IPS-15b (cell line): ENCODE measurements around the gene PCDH15.

Source experiments
- H3K27me3 ChIP-seq: one replicate; pipeline ENCODE4 v1.6.1; 2013; ENCODE audit warnings: low read length; ENCODE audit not compliant: control insufficient read depth, insufficient read depth
- H3K36me3 ChIP-seq: one replicate; pipeline ENCODE4 v1.6.1; 2013; ENCODE audit warnings: low read length; ENCODE audit not compliant: control insufficient read depth, insufficient read depth
- H3K4me1 ChIP-seq: one replicate; pipeline ENCODE4 v1.6.1; 2013; ENCODE audit warnings: mild to moderate bottlenecking, low read length; ENCODE audit not compliant: control insufficient read depth, insufficient read depth
- H3K4me3 ChIP-seq: one replicate; pipeline ENCODE4 v1.5.1; 2013; ENCODE audit warnings: low read depth, low read length
- H3K9ac ChIP-seq: one replicate; pipeline ENCODE4 v1.6.1; 2013; ENCODE audit warnings: low read depth, mild to moderate bottlenecking, low read length
- H3K9me3 ChIP-seq: one replicate; pipeline ENCODE4 v1.6.1; 2013; ENCODE audit warnings: mild to moderate bottlenecking, low read length; ENCODE audit not compliant: control insufficient read depth, insufficient read depth

PCDH15 gene

GRCh38 chr10:54120806-54121205, 680.2 kb downstream of the PCDH15 start:
- Histone ChIP-seq H3K9me3 (no peaks in the 10 kb centered on the region), H3K36me3 (no peaks in the 10 kb centered on the region), H3K9ac (no peak overlapping the region), H3K4me3 (no peak overlapping the region), H3K27me3 (no peaks in the 10 kb centered on the region), H3K4me1 (no peaks in the 10 kb centered on the region)

GRCh38 chr10:54108961-54109360, 692.1 kb downstream of the PCDH15 start:
- H3K36me3 ChIP-seq, result no peaks in the 10 kb centered on the region
- no peak overlapping the region for H3K9ac ChIP-seq
- H3K4me1 ChIP-seq, result no peaks in the 10 kb centered on the region
- H3K9me3 ChIP-seq, result no peaks in the 10 kb centered on the region
- H3K4me3 ChIP-seq, result no peak overlapping the region
- H3K27me3 ChIP-seq, result no peaks in the 10 kb centered on the region

GRCh38 chr10:54096892-54097291, 704.1 kb downstream of the PCDH15 start:
- Histone ChIP-seq H3K4me3 (no peak overlapping the region), H3K27me3 (no peaks in the 10 kb centered on the region), H3K4me1 (no peaks in the 10 kb centered on the region), H3K9ac (no peak overlapping the region), H3K9me3 (no peaks in the 10 kb centered on the region), H3K36me3 (no peaks in the 10 kb centered on the region)

GRCh38 chr10:54094321-54094720, 706.7 kb downstream of the PCDH15 start:
- Histone ChIP-seq H3K9me3 (no peaks in the 10 kb centered on the region), H3K4me3 (no peak overlapping the region), H3K4me1 (no peaks in the 10 kb centered on the region), H3K36me3 (no peaks in the 10 kb centered on the region), H3K27me3 (no peaks in the 10 kb centered on the region), H3K9ac (no peak overlapping the region)

GRCh38 chr10:54091237-54091636, 709.8 kb downstream of the PCDH15 start:
- no peaks in the 10 kb centered on the region for H3K9me3 ChIP-seq
- H3K4me3 ChIP-seq, result no peak overlapping the region
- no peaks in the 10 kb centered on the region for H3K27me3 ChIP-seq
- no peaks in the 10 kb centered on the region for H3K4me1 ChIP-seq
- no peaks in the 10 kb centered on the region for H3K36me3 ChIP-seq
- H3K9ac ChIP-seq, result no peak overlapping the region

GRCh38 chr10:54081950-54082349, 719.1 kb downstream of the PCDH15 start:
- no peak overlapping the region for H3K4me3 ChIP-seq
- H3K9ac ChIP-seq, result no peak overlapping the region
- no peaks in the 10 kb centered on the region for H3K27me3 ChIP-seq
- no peaks in the 10 kb centered on the region for H3K4me1 ChIP-seq
- no peaks in the 10 kb centered on the region for H3K36me3 ChIP-seq
- no peaks in the 10 kb centered on the region for H3K9me3 ChIP-seq

GRCh38 chr10:54067361-54067760, 733.7 kb downstream of the PCDH15 start:
- Histone ChIP-seq H3K9ac (no peak overlapping the region), H3K9me3 (no peaks in the 10 kb centered on the region), H3K27me3 (no peaks in the 10 kb centered on the region), H3K4me1 (no peaks in the 10 kb centered on the region), H3K36me3 (no peaks in the 10 kb centered on the region), H3K4me3 (no peak overlapping the region)

- H3K4me1 ChIP-seq, result no peaks in the 10 kb centered on the region
- no peaks in the 10 kb centered on the region for H3K36me3 ChIP-seq
Measured at GRCh38 chr10:54066646-54067045, 734.4 kb downstream of the PCDH15 start.

GRCh38 chr10:54065106-54065505, 735.9 kb downstream of the PCDH15 start:
- Histone ChIP-seq H3K36me3 (no peaks in the 10 kb centered on the region), H3K9ac (no peak overlapping the region), H3K9me3 (no peaks in the 10 kb centered on the region), H3K4me3 (no peak overlapping the region), H3K4me1 (no peaks in the 10 kb centered on the region), H3K27me3 (no peaks in the 10 kb centered on the region)

More at GRCh38 chr10:54066646-54067045, 734.4 kb downstream of the PCDH15 start:
- no peaks in the 10 kb centered on the region for H3K9me3 ChIP-seq
- H3K27me3 ChIP-seq, result no peaks in the 10 kb centered on the region
- no peak overlapping the region for H3K4me3 ChIP-seq
- no peak overlapping the region for H3K9ac ChIP-seq

GRCh38 chr10:54064215-54064614, 736.8 kb downstream of the PCDH15 start:
- Histone ChIP-seq H3K36me3 (no peaks in the 10 kb centered on the region), H3K27me3 (no peaks in the 10 kb centered on the region), H3K9me3 (no peaks in the 10 kb centered on the region), H3K4me1 (no peaks in the 10 kb centered on the region), H3K9ac (no peak overlapping the region), H3K4me3 (no peak overlapping the region)

- Histone ChIP-seq H3K36me3 (no peaks in the 10 kb centered on the region), H3K27me3 (no peaks in the 10 kb centered on the region), H3K9ac (no peak overlapping the region), H3K9me3 (no peaks in the 10 kb centered on the region), H3K4me1 (no peaks in the 10 kb centered on the region), H3K4me3 (no peak overlapping the region)
Measured at GRCh38 chr10:54063514-54063913, 737.5 kb downstream of the PCDH15 start.

- Histone ChIP-seq H3K27me3 (no peaks in the 10 kb centered on the region), H3K4me3 (no peak overlapping the region), H3K9me3 (peaks cover 5% of the 10 kb centered on the region), H3K36me3 (no peaks in the 10 kb centered on the region), H3K4me1 (no peaks in the 10 kb centered on the region), H3K9ac (no peak overlapping the region)
Measured at GRCh38 chr10:54060572-54060971, 740.5 kb downstream of the PCDH15 start.

GRCh38 chr10:54057357-54057756, 743.7 kb downstream of the PCDH15 start:
- peaks cover 5% of the 10 kb centered on the region for H3K9me3 ChIP-seq
- H3K27me3 ChIP-seq, result no peaks in the 10 kb centered on the region

More at GRCh38 chr10:54057357-54057756, 743.7 kb downstream of the PCDH15 start:
- Histone ChIP-seq H3K4me3 (no peak overlapping the region), H3K9ac (no peak overlapping the region), H3K4me1 (no peaks in the 10 kb centered on the region), H3K36me3 (no peaks in the 10 kb centered on the region)
